Kidney (tissue), 14 donors: ENCODE data around the gene FAT1. TPM values are rescaled to one million over a fixed set of nuclear protein-coding genes. Genes with fewer than 3 reads are reported as not detected.

Experiments
- DNase-seq, 5 donors: peaks; one replicate each; pipeline ENCODE4 v3.0.0-alpha.2; 2013 to 2020
- FAIRE-seq: peaks from 2 replicates; lab custom pipeline; 2012; peaks lifted over from hg19 to GRCh38; lab: Jason Lieb, UNC
- H3K27ac ChIP-seq, 2 donors: one replicate each; pipeline ENCODE4 v1.7.0; 2013; ENCODE audit warnings: low read depth in 2 of 2, low read length in 2 of 2, inconsistent platforms in 1 of 2
- H3K27me3 ChIP-seq: one replicate; pipeline ENCODE4 v1.7.1; 2013; ENCODE audit warnings: low read length, inconsistent platforms; ENCODE audit not compliant: control insufficient read depth, insufficient read depth
- H3K36me3 ChIP-seq, 3 donors: one replicate each; pipeline versions ENCODE4 v1.7.0 to v1.7.1; 2013; ENCODE audit warnings: low read length in 3 of 3, control low read depth in 1 of 3, inconsistent platforms in 1 of 3; ENCODE audit not compliant: insufficient read depth in 3 of 3, control insufficient read depth in 2 of 3
- H3K4me1 ChIP-seq, 3 donors: one replicate each; pipeline versions ENCODE4 v1.7.0 to v1.7.1; 2013; ENCODE audit warnings: low read length in 3 of 3, inconsistent platforms in 1 of 3, low read depth in 1 of 3; ENCODE audit not compliant: control insufficient read depth in 2 of 3, insufficient read depth in 2 of 3
- H3K4me3 ChIP-seq, 3 donors: one replicate each; pipeline versions ENCODE4 v1.7.0 to v1.8.1; 2013; ENCODE audit warnings: low read length in 3 of 3, control low read depth in 1 of 3, inconsistent platforms in 1 of 3
- H3K9ac ChIP-seq, 3 donors: one replicate each; pipeline versions ENCODE4 v1.7.0 to v1.7.1; 2013; ENCODE audit warnings: low read length in 3 of 3, control low read depth in 1 of 3, inconsistent platforms in 1 of 3
- H3K9me3 ChIP-seq, 3 donors: one replicate each; pipeline versions ENCODE4 v1.7.0 to v1.7.1; 2013; ENCODE audit warnings: low read length in 3 of 3, control low read depth in 1 of 3, inconsistent platforms in 1 of 3; ENCODE audit not compliant: control insufficient read depth in 2 of 3, insufficient read depth in 1 of 3
- CTCF ChIP-seq: IDR thresholded peaks from 3 replicates; pipeline ENCODE4 v1.5.1; 2012; ENCODE audit warnings: mild to moderate bottlenecking, moderate library complexity, borderline replicate concordance; ENCODE audit not compliant: insufficient read depth; ENCODE audit errors: extremely low read depth
- intact Hi-C: fragments of 100-400 bp; cut with DNase I; formaldehyde crosslinking; loops from one replicate; pipeline ENCODE4 v1.11.1; 2022
- polyA plus RNA-seq: library from polyadenylated mRNA; stranded (reverse); fragments of 350-450 nt; fragmentation: Illumina TruSeq; extraction: RNeasy Lipid Tissue Mini Kit (QIAGEN cat#74804); gene quantifications from one replicate; pipeline ENCODE4 v1.2.3, GENCODE V29; 2014; ENCODE audit warnings: low read depth, low replicate concordance; ENCODE audit not compliant: insufficient read depth
- total RNA-seq: library from RNA; stranded (reverse); fragmentation: NEBNext Ultra II Directional; extraction: Animal tissue kit (Norgen Biotek cat#: 25700); gene quantifications from one replicate; pipeline ENCODE4 v1.2.1, GENCODE V29; 2021
- donor health status: control.
- donor health status: control.
- donor health status: control.
- donor health status: control.
- donor health status: control.
- donor health status: DM: yes; HTN: yes; CAD: no.
- donor health status: Normal renal cell carcinoma (clear cell type).

The FAT1 gene
- total and polyA plus RNA-seq, 2 donors from 2014 or later = 62.2 to 254 TPM

DNA sequence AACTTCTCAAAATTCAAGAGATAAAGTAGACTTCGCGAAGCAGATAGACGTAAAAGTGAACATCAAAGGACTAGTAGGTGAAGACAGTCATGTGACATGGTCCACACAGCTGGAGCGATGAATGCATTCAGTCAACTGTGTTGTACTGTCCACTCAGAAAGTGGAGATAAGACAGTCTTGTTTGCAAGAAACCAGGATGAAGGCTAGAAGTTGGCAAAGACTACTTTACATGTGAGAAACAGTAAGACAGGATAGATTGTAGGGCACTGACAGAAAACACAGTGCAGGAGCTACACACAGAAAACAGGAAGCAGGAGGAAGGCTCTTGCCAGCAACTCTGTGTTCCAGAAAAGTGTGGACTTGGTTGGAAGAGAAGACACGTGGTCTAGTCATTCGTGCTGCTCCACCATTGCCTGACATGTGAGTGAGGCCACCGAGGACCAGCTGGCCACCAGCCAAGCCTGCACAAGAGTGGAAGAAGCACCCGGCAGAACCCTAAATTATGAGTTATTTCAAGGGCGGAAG is 78.9 kb downstream of the FAT1 start:
- intact Hi-C loops = no loop called here
- no peak overlapping the region for H3K4me3 ChIP-seq
- DNase-seq (no peak), FAIRE-seq (no peak)
- H3K27me3 ChIP-seq = no peaks in the 10 kb centered on the region
- no peaks in the 10 kb centered on the region for H3K9me3 ChIP-seq
- H3K27ac ChIP-seq = peak overlapping the region; percentile 12 to 43
- H3K36me3 ChIP-seq = peaks cover 0 to 3% (median 0%) of the 10 kb centered on the region in 3 donors
- no peak for TF ChIP-seq CTCF
- H3K4me1 ChIP-seq = peaks cover 4 to 13% (median 6%) of the 10 kb centered on the region in 3 donors
- no peak overlapping the region for H3K9ac ChIP-seq

DNA sequence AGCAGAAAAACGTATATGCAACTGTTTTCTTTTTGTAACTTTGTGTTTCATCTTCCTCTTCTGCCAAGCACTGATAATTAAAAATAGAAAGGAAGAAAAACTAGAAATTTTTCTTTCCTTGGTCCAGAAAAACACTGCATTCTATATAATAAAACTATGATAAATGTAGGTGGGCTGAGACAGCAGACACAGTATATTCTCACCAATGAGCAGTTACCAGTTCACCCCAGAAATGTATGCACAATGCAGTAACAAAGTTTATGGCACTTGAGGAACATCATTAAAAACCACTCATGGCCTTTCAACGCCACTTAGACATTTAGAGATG is 79.4 kb downstream of the FAT1 start:
- H3K4me1 ChIP-seq = peaks cover 4 to 13% (median 6%) of the 10 kb centered on the region in 3 donors
- H3K4me3 ChIP-seq = no peak overlapping the region
- no peak for TF ChIP-seq CTCF
- H3K36me3 ChIP-seq = peaks cover 0 to 2% (median 0%) of the 10 kb centered on the region in 3 donors
- FAIRE-seq = no peak
- intact Hi-C loops = no loop called here
- H3K9me3 ChIP-seq = no peaks in the 10 kb centered on the region
- no peak for DNase-seq
- H3K9ac ChIP-seq = no peak overlapping the region
- peak overlapping the region; percentile 12 to 43 for H3K27ac ChIP-seq
- H3K27me3 ChIP-seq = no peaks in the 10 kb centered on the region

DNA sequence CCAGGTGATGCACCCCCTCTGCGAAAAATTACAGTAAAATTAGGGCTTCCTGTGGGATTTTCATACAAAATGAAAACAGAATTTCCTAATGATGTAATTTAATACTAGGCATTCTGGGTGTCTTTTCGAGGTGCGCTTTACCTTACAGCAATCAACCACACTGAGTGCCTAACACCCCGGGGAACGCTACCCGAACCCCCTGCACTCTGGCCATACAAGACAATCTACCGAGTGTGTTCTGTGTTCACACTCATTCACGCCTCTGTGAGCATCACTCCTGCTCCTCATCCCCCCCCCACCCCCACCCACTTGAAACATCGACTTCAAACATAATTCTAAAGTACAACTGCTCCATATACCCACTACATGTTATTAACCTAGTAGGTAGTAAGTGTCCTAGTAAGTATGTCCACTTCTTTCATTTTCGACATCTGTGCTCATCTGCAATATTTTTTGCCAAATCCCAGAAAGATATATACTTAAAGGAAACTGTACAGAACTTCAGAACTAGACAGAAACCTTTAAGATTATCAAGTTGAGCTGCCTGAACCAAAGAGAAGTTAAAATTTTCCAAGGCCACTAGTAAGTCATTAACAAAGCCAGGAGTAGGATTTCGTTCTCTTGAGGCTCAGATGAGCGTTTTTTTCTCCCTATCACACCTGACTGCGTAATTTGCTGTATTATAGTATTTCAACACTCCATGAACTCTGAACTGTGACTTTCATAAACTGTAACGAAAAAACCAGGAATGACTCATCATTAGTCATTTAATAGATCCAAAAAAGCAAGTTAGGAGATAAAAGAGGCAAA is 80.0 kb downstream of the FAT1 start:
- Histone ChIP-seq H3K4me3 (peak overlapping the region in 2 of 3 donors; percentile 9 to 24), H3K27me3 (no peaks in the 10 kb centered on the region), H3K4me1 (peaks cover 4 to 13% (median 6%) of the 10 kb centered on the region in 3 donors), H3K36me3 (no peaks in the 10 kb centered on the region), H3K27ac (peak overlapping the region; percentile 9 to 12), H3K9me3 (no peaks in the 10 kb centered on the region), H3K9ac (peak overlapping the region in 1 of 3 donors; percentile 29)
- FAIRE-seq = peak; percentile 96
- peak in 3 of 5 donors; percentile 25 to 74 (median 67) for DNase-seq
- intact Hi-C loops = no loop called here
- TF ChIP-seq CTCF = no peak
